AG09319 (cell line): ENCODE measurements around the gene XG.

ENCODE experiments used
- DNase-seq: peaks from one replicate; pipeline ENCODE4 v3.0.0-alpha.2; 2010; ENCODE audit warnings: low read depth; ENCODE audit errors: extremely low read depth
- TF ChIP-seq, protein P1 (sequence below): IDR thresholded peaks from 2 replicates; pipeline ENCODE4 v1.5.1; 2011; ENCODE audit warnings: low read depth, mild to moderate bottlenecking, inconsistent platforms, low read length, moderate library complexity

Gene XG

DNA sequence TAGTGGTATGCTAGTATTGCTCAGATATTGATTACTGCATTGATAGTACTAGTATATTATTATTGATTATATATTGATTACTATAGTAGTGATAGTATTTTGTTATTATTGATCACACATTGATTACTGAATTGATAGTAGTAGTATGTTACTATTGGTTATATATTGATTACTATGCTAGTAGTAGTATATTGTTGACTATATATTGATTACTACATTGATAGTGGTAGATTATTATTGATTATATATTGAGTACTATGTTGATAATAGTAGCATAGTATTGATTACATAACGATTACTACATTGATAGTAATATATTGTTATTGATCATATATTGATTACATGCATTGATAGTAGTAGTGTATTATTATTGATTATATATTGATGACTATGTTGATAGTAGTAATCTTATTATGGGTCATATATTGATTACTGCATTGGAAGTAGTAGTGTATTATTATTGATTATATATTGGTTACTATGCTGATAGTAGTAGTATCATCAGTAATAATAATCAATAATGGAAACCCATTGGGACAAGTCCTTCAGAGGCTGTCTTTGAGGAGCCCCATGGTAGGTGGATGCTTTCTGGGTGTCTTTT lies 107.5 kb downstream of the XG start:
- DNase-seq: no peak
- TF ChIP-seq, protein P1, sequence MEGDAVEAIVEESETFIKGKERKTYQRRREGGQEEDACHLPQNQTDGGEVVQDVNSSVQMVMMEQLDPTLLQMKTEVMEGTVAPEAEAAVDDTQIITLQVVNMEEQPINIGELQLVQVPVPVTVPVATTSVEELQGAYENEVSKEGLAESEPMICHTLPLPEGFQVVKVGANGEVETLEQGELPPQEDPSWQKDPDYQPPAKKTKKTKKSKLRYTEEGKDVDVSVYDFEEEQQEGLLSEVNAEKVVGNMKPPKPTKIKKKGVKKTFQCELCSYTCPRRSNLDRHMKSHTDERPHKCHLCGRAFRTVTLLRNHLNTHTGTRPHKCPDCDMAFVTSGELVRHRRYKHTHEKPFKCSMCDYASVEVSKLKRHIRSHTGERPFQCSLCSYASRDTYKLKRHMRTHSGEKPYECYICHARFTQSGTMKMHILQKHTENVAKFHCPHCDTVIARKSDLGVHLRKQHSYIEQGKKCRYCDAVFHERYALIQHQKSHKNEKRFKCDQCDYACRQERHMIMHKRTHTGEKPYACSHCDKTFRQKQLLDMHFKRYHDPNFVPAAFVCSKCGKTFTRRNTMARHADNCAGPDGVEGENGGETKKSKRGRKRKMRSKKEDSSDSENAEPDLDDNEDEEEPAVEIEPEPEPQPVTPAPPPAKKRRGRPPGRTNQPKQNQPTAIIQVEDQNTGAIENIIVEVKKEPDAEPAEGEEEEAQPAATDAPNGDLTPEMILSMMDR: no peak

DNA sequence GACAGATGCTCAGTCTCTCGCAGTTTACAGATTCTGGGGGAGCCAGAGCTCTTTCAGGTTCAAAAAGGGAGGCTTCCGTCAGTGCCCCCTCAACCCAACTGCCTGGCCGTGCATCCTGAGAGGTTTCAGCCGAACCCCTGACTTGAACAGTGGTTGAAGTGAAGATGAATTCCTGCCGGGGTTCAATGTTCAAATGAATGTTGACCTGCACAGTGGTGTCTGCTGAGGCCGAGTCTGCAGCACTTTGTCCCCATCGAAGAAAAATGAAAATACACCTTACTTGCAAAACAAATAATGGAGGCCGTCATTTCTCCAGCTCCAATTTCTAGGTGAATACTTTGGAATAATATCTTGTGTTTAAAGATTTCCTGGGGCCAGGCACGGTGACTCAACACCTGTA lies 110.6 kb downstream of the XG start:
- no peak for DNase-seq
- TF ChIP-seq, protein P1: no peak

DNA sequence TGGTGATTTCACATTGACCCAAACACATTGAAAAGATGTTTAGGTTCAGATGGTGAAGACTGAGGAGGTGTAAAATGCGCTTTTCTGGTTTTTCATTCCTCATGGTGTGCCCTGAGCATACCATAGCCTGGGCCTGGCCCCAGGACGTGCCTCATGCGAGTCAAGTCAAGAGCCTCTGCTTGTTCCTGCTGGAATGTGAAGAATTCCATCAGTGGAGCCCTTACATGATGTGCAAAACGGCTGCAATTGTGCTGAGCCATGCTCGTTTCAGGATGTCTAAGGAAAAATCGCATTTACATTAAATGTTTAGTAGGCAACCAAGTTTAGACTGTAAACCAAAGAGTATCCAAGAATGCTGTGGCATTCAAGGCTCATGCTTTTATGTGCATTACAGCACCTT lies 111.8 kb downstream of the XG start:
- TF ChIP-seq, protein P1: no peak
- no peak for DNase-seq
